OCI-LY3 (cell line): Measurements from ENCODE around the gene TBX10.

Experiments
- H2AFZ ChIP-seq: fragments of 200-600, 300-600 bp; shearing (Covaris generic); 2 replicates; pipeline ENCODE4 v1.6.0; 2014; ENCODE audit warnings: antibody characterized with exemption, low read depth, low read length
- H3K27ac ChIP-seq: fragments of 200-600, 300-600 bp; sonication (generic); 2 replicates; pipeline ENCODE4 v1.5.1; 2014; ENCODE audit warnings: mild to moderate bottlenecking, low read length, moderate library complexity, mixed read lengths
- H3K27me3 ChIP-seq: fragments of 200-600, 300-600 bp; sonication (generic); 2 replicates; pipeline ENCODE4 v1.6.1; 2014; ENCODE audit warnings: low read depth, low read length, mixed read lengths
- H3K36me3 ChIP-seq: fragments of 200-600, 300-600 bp; sonication (generic); replicated peaks from 2 replicates; pipeline ENCODE3; 2014; ENCODE audit warnings: low read depth, low read length, mixed read lengths
- H3K4me1 ChIP-seq: fragments of 300-600, 200-600 bp; sonication (generic); 2 replicates; pipeline ENCODE4 v1.6.1; 2014; ENCODE audit warnings: low read length, mixed read lengths
- H3K4me2 ChIP-seq: fragments of 200-600, 300-600 bp; sonication (generic); 2 replicates; pipeline ENCODE4 v1.6.1; 2014; ENCODE audit warnings: low read length, mixed read lengths
- H3K4me3 ChIP-seq: fragments of 300-600, 200-600 bp; sonication (generic); 2 replicates; pipeline ENCODE4 v1.5.1; 2014; ENCODE audit warnings: antibody characterized with exemption, mild to moderate bottlenecking, low read length, moderate library complexity
- H3K79me2 ChIP-seq: fragments of 300-600, 200-600 bp; shearing (Covaris generic); 2 replicates; pipeline ENCODE4 v1.6.1; 2014; ENCODE audit warnings: mild to moderate bottlenecking, low read length, mixed read lengths
- H3K9ac ChIP-seq: fragments of 300-600, 200-600 bp; shearing (Covaris generic); 2 replicates; pipeline ENCODE4 v1.6.0; 2014; ENCODE audit warnings: mild to moderate bottlenecking, low read length, moderate library complexity
- H3K9me3 ChIP-seq: fragments of 200-600, 300-600 bp; shearing (Covaris generic); 2 replicates; pipeline ENCODE4 v1.6.1; 2014; ENCODE audit warnings: low read length, mixed read lengths; ENCODE audit not compliant: insufficient read depth
- H4K20me1 ChIP-seq: fragments of 200-600, 300-600 bp; sonication (generic); 2 replicates; pipeline ENCODE4 v1.6.1; 2016; ENCODE audit warnings: low read length, mixed read lengths; ENCODE audit not compliant: insufficient read depth
- CTCF ChIP-seq: fragments of 200-600, 300-600 bp; sonication (generic); IDR thresholded peaks from 2 replicates; pipeline ENCODE4 v1.5.1; 2014; ENCODE audit warnings: antibody characterized with exemption, low read length, low read depth
- EZH2phosphoT487 ChIP-seq: fragments of 200-600 bp; shearing (Covaris generic); IDR thresholded peaks from 2 replicates; pipeline ENCODE4 v1.6.1; 2018; ENCODE audit warnings: antibody characterized with exemption, mixed run types, low read depth

The TBX10 gene

GRCh38 chr11:67667490-67668191 lies 28.1 kb upstream of the TBX10 start:
- H3K27ac ChIP-seq = no peak overlapping the region
- no peaks in the 10 kb centered on the region for H3K36me3 ChIP-seq
- no peak overlapping the region for H3K9ac ChIP-seq
- peak overlapping the region; percentile 14; the same call in 1 of the 2 replicates for H3K4me3 ChIP-seq
- H4K20me1 ChIP-seq = no peaks in the 10 kb centered on the region
- H2AFZ ChIP-seq = no peak overlapping the region
- H3K4me2 ChIP-seq = peak overlapping the region; percentile 46
- H3K79me2 ChIP-seq = no peaks in the 10 kb centered on the region
- TF ChIP-seq EZH2phosphoT487 (no peak), CTCF (no peak)
- peaks cover 6% of the 10 kb centered on the region for H3K27me3 ChIP-seq
- peaks cover 23% of the 10 kb centered on the region for H3K4me1 ChIP-seq
- H3K9me3 ChIP-seq = no peaks in the 10 kb centered on the region; the same call in 1 of the 2 replicates

- Histone ChIP-seq H3K79me2 (no peaks in the 10 kb centered on the region), H3K4me1 (peaks cover 23% of the 10 kb centered on the region), H3K36me3 (no peaks in the 10 kb centered on the region), H3K27me3 (peaks cover 13% of the 10 kb centered on the region), H3K27ac (no peak overlapping the region), H3K9ac (no peak overlapping the region), H4K20me1 (no peaks in the 10 kb centered on the region), H3K4me3 (no peak overlapping the region), H3K9me3 (no peaks in the 10 kb centered on the region; the same call in 1 of the 2 replicates), H3K4me2 (no peak overlapping the region), H2AFZ (no peak overlapping the region; the same call in 1 of the 2 replicates)
- no peak for TF ChIP-seq EZH2phosphoT487
- no peak for TF ChIP-seq CTCF
Observed at GRCh38 chr11:67666676-67667489, 27.3 kb upstream of the TBX10 start.

- no peak for TF ChIP-seq EZH2phosphoT487
- no peak for TF ChIP-seq CTCF
- Histone ChIP-seq H3K4me3 (no peak overlapping the region), H3K79me2 (no peaks in the 10 kb centered on the region), H3K9me3 (no peaks in the 10 kb centered on the region; the same call in 1 of the 2 replicates), H3K9ac (no peak overlapping the region), H3K4me2 (no peak overlapping the region), H4K20me1 (no peaks in the 10 kb centered on the region), H3K27me3 (peaks cover 19% of the 10 kb centered on the region), H3K36me3 (no peaks in the 10 kb centered on the region), H3K27ac (no peak overlapping the region), H3K4me1 (peaks cover 23% of the 10 kb centered on the region), H2AFZ (no peak overlapping the region)
Observed at GRCh38 chr11:67666303-67666645, 26.7 kb upstream of the TBX10 start.
